GM19099 (cell line): ENCODE measurements around the gene GPHA2.

Experiments
- POLR2A ChIP-seq: IDR thresholded peaks from 3 replicates; pipeline ENCODE4 v1.6.1; 2011; ENCODE audit warnings: low read depth; ENCODE audit not compliant: insufficient read length; ENCODE audit errors: extremely low read depth

The GPHA2 gene, protein sequence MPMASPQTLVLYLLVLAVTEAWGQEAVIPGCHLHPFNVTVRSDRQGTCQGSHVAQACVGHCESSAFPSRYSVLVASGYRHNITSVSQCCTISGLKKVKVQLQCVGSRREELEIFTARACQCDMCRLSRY

DNA sequence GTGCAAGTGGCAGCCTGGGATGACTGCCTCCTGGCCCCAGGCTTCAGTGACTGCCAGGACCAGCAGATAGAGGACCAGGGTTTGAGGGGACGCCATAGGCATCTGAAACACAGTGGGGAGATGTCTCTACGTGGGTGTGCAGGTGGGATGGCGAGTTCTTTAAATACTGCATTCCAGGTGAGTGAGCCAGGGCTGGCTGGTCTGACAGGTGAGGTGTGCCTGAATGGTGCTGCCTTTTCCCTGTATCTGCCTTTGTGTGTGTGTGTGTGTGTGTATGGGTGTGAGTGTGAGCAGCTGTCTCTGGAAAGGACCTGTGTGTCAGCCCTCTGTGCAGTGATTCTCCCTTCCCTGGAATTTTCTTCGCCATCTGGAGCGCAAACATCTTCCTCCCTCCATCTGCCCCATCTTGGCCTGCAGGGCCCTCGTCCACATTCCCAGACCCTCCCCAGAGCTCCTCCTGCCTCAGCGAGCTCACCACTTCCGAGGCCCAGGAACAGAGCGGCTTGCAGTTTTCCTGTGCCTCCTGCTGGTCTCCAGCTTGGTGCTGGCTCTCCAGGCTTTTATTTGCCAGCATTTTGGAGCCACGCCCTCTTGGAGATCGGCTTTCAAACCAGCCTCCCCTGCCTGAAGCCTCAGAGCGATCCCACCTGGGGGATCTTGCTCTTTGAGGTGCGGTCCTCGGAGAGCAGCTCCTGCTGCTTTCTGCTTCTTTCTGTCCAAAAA is at the start of gene GPHA2:
TSS of gene GPHA2 (minus strand) at position 535 of the 723 bp plus-strand sequence. CDS start at position 102, 433 bp downstream.
- no peak for TF ChIP-seq POLR2A

DNA sequence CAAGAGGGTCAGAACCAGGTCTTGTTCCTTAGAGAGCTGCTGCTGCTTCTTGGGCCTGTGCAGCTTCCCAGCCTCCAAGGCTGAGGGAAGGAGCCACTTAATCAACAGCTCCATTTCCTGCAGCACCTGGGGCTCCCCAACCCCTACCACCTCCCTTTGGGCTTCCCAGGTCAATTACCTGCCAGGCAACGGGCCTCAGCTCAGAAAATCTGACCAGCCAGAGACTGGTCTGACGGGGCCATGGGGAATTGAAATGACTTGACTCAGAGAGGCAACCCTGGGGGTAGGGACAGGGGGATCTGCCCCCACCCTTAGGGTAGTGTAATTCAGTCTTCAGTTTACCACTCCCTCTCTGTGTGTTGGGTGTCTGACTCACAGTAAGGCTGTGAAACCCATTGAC is 41.0 kb upstream of the GPHA2 start:
- no peak for TF ChIP-seq POLR2A

DNA sequence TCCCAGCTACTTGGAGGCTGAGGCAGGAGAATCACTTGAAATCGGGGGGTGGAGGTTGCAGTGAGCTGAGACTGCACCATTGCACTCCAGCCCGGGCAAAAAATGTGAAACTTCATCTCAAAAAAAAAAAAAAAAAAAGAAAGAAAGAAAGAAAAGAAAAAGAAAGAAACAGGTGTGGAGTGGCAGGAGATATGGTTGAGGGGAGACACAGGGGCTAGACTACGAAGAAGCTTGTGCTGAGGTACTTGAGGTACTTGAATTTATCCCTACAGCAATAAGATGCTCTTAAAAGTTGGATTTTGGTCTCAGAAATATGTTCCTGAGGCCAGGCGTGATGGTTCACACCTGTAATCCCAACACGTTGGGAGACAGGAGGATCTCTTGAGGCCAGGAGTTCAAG is 38.4 kb upstream of the GPHA2 start:
- no peak for TF ChIP-seq POLR2A

DNA sequence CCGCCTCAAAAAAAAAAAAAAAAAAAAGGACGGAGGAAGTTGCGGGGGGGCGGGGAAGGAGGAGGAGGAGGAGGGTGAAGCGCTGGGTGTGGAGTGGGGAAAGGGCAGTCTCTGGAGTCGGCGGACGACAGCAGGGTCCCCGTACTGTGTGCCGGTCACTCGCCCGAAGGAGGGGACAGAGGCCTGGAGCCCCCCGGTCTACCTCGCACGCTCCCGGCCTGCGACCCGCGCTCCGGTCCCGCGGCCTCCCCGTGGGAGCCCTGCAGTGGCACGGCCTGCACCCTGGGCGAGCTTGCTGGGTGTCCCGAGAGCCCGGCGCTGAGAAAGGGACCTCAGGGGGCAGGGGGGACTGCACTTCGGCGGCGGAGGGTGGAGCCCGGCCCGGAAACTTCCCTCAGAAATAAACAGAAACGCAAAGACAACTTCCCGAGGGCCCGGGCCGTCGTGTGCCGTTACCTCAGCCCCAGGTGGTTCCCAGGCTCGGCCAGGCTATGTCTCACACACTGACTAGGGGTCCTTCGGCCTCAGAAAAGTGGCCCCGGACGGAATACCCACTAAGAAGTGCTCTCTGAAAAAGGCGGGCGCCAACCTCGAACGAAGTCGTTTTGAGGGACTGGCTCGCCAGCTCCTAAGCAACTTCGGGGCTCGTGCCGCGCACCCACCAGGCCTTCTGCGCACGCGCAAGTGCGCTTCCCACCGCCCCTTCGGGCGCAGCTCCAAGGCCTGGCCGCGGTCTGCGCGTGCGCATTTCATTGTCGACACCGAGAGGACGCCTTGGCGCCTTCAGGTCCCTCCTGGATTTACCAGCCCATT is 35.9 kb upstream of the GPHA2 start, which contains the start of gene MAJIN:
TSS of gene MAJIN (minus strand) at position 688 of the 813 bp plus-strand sequence. CDS start 12,703 bp downstream, outside the sequence.
- TF ChIP-seq POLR2A: no peak

DNA sequence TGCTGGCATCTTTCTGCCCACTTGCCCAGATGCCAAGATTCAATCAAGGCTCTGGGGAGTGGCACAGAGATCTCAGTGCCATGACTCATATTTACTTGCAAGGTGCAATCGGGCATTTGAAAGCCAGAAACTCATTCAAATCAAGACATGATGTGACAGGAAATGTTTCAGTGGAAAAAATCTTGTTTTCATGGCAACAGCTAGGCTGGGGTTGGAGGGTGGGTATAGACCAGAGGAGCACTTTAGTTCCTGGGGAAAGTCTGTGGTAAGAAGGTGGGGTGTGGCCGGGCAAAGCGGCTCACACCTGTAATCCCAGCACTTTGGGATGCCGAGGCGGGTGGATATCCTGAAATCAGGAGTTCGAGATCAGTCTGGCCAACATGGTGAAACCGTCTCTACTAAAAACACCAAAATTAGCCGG is 35.0 kb upstream of the GPHA2 start:
- no peak for TF ChIP-seq POLR2A

DNA sequence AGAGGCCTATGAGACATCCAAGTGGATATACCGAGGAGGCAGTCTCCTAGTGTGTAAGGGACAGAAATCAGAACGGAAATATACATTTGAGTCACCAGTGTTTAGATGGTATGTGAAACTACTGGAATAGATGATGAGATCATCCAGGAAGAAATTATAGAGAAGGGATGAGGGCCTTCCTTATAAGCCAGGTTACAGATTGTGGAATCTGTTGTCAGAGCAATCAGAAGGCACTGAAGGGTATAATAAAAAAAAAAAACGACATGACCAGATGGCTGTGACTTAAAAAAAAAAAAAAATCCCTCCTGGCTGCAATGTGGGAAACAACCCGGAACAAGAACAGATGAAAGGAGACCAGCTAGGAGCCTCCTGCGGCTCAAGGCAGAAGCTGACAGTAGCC is 33.5 kb upstream of the GPHA2 start:
- no peak for TF ChIP-seq POLR2A

DNA sequence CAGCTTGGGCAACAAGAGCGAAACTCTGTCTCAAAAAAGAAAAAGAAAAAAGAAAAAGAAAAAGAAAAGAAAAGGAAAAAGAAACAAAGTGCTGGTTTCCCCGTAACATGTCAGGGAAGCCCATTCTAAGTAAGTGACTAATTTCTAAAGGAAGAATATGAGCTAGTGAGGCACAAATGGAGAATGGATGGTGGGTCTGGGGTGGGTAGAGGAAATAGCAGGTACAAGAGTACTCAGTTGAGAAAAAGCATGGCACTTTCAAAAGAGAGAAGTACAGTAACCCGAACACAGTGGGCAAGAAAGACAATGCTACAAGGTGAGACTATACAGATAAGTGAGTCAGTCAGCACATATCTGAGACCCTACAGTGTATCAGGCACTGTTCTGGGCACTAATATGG is 31.7 kb upstream of the GPHA2 start:
- TF ChIP-seq POLR2A: no peak

DNA sequence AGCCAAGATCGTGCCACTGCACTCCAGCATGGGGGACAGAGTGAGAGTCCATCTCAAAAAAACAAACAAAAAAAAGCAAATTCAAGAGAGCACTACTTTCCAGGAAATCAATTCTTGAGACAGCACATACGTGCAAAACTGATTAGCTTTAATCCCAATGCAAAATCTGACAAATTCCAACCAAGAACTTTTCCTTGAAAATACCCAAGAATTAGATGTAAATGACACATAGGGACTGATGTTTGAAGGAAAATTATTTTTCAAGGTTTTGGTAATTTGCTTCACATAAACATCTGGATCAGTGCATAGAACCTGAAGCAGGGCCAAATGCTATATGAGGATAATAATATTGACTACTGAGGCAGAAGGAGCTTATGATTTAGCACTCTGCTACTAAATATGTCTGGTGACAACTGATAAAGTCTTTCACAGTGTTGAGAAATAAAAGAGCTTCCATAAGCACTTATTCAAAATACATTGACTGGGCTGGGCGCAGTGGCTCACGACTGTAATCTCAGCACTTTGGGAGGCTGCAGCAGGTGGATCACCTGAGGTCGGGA is 27.5 kb upstream of the GPHA2 start:
- TF ChIP-seq POLR2A: no peak

DNA sequence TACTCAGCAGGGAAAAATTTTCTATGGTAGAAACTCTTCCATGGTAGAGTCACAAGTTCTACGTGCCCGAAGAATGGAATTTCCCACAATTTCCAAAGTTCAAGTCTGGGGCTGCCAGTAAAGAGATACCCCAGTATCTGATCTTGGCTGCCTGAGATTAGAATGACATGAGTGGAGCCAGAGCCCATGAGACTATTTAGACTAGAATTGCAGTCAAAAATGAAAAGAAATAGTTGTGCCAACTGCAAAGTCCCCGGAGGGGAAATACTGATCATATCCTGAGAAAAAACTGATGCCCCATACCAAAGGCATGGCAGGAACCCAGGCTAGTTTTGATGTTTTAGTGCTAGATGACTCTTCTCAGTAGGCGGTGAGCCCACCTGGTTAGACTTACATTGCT is 25.0 kb upstream of the GPHA2 start:
- no peak for TF ChIP-seq POLR2A

DNA sequence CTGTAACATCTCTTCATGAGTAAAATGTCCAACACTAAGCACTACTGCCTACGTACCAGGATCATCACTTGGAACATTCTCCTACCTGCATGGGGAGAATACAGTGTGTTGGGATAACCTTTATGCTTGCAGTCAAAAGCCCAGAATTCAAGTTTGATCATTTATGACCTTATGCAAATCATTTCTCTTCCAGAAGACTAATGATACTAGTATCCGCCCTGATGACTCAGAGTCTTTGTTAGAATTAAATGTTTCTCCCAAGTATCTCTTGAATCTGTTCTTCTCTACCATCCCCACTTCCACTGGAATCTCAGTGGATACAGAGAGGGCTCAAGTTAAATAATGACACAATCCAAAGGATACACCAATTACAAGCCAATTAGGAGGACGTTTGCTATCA is 23.8 kb upstream of the GPHA2 start:
- no peak for TF ChIP-seq POLR2A

DNA sequence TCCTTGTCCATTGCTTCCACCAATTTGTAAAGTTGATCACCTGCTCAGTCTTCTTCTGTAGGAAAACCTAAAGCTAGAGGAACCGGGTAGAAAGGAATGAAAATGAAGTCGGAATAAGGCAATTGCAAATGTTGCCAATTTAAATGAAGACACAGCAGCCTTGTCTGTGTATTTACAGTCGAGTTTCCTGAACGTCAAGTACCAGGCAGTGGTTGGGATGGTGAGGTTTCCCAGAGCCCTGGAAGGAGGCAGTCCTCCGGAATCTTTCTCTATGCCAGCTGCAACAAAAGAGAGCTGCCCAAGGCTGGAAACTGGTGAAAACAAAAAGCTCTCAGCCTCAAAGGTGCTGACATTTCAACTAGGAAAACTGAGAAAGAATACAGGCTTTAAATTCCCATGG is 18.5 kb upstream of the GPHA2 start:
- no peak for TF ChIP-seq POLR2A

DNA sequence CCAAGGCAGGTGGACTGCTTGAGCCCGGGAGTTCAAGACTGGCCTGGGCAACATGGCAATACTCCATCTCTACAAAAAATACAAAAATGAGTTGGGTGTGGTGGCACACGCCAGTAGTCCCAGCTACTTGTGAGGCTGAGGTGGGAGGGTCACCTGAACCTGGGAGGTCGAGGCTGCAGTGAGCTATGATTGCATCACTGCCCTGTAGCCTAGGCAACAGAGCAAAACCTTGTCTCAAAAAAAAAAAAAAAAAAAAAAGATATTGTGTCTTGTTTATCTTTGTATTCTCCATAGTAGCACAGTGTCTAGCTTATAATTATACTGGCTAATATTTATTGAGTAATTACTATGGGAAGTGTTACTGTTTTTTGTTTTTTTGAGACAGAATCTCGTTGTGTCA is 15.8 kb upstream of the GPHA2 start:
- TF ChIP-seq POLR2A: no peak

DNA sequence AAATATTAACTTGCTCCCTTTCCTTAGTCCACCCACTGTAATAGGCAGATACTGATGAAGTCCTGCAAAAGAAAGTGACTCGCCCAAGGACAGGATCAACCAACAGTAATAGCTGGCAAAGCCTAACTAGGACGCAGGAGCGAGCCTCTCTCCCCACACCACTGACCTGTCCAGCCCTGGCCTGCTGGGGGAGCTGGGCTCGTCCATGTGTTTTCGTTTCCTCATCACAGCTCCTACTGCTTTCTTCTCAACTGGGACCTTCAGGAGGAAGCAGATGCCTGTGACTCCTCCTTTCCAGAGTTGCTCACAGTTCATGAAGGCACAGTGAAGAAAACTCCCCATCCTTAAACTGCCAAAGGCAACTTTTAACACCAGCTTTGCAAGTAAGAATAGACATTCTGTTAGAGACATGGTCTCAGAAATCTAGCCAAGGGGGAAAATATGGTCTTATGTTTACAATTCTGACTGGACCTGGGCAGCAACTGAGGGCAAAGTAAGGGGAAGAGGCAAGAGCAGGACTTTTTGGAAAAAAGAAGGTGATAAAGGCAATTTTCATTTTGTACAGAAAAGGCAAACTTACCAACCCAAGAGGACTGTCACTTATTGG is 11.6 kb upstream of the GPHA2 start:
- no peak for TF ChIP-seq POLR2A

DNA sequence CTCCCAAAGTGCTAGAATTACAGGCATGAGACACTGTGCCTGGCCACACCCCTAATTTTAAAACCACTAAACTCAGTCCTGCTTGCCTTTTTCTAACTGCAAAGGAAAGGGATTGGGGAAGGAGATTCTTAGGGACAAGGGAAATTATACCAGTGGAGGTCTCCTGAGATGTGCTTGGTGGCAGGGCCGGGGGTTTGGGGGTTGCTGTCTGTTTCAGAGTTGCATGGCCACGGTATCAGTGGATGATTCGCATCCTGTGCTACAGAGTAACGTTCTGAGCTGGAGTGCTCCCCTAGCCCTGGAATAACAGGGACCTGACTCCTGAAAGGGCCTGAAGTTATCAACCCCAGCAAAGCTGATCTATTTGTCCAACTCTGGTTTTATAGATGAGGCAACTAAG is 846 bp upstream of the GPHA2 start:
- TF ChIP-seq POLR2A: no peak
